ENCODE data around the gene SNX30.
"Not testable (repeated sequence)": the region's sequence is repeated elsewhere in the genome, so short reads cannot be mapped to it uniquely, and the experiment has no call there.

The SNX30 gene, protein sequence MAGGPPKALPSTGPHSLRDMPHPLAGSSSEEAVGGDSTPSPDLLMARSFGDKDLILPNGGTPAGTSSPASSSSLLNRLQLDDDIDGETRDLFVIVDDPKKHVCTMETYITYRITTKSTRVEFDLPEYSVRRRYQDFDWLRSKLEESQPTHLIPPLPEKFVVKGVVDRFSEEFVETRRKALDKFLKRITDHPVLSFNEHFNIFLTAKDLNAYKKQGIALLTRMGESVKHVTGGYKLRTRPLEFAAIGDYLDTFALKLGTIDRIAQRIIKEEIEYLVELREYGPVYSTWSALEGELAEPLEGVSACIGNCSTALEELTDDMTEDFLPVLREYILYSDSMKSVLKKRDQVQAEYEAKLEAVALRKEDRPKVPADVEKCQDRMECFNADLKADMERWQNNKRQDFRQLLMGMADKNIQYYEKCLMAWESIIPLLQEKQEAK

GRCh38 chr9:112750016-112750763 is at the start of gene SNX30:
Gene SNX30, plus strand, starts transcription at chr9:112750760. Its CDS starts 242 bp downstream, at chr9:112751002.
- peak within 1 kb of the TSS; percentile 69; the same call in 1 of the 2 replicates for H3K4me3 ChIP-seq (ENCODE audit: low read length)
- TF ChIP-seq ZNF274 (IDR thresholded peaks at IDR 0.05; ENCODE audit: low read depth, low read length), result no peak

- no peak overlapping the region for H3K4me3 ChIP-seq (ENCODE audit: low read length)
- no peak for TF ChIP-seq ZNF274 (IDR thresholded peaks at IDR 0.05; ENCODE audit: low read depth, low read length)
Observed at GRCh38 chr9:112703304-112703703, 47.3 kb upstream of the SNX30 start.

DNA sequence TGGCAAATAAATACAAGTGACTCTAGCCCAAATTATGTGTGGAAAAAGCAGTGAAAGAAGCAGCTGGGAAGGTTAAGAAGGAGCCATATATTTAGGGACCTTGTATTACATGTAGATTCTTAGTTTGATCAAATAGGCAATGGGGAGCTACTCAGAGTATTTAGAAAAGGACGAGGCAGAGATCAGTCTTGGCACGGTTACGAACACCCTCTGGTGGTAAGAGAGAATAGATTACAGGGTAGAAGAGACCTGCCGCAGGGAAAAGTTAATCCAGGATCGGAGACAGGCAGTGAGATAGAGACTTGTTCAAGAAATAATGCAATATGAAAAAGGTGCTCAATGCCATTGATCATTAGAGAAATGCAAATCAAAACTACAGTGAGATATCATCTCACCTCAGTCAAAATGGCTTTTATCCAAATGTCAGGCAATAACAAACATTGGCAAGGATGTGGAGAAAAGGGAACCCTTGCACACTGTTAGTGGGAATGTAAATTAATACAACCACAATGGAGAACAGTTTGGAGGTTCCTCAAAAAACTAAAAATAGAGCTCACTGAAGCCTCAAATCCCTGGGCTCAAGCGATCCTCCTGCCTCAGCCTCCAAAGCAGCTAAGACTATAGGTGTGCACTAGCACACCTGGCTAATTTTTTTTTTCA is 44.7 kb upstream of the SNX30 start:
- no peak for TF ChIP-seq ZNF274 (IDR thresholded peaks at IDR 0.05; ENCODE audit: low read depth, low read length)
- H3K4me3 ChIP-seq (ENCODE audit: low read length), result no peak overlapping the region

GRCh38 chr9:112711050-112711689 is 39.4 kb upstream of the SNX30 start:
- TF ChIP-seq ZNF274 (IDR thresholded peaks at IDR 0.05; ENCODE audit: low read depth, low read length), result no peak
- H3K4me3 ChIP-seq (ENCODE audit: low read length), result no peak overlapping the region

DNA sequence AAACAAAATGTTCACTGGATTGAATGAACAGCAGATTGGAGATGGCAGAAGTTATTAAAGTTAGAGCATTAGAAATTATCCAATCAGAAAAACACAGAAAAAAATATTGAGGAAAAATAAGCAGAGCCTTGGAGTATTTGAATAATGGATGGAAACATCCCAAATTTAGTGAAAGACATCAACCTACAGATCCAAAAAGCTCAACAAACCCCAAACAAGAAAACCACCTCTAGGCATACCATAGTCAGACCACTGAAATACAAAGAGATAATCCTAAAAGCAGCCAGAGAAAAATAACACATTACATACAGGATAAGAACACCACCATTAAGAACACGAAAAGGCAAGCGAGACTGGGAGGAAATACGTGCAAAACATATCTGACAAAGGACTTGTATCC is 37.9 kb upstream of the SNX30 start:
- no peak for TF ChIP-seq ZNF274 (IDR thresholded peaks at IDR 0.05; ENCODE audit: low read depth, low read length)
- no peak overlapping the region for H3K4me3 ChIP-seq (ENCODE audit: low read length)

- no peak for TF ChIP-seq ZNF274 (IDR thresholded peaks at IDR 0.05; ENCODE audit: low read depth, low read length)
Observed at GRCh38 chr9:112717661-112718331, 32.8 kb upstream of the SNX30 start, which contains the start of gene INIP. Gene INIP, minus strand, starts transcription at chr9:112718117. Its CDS starts 1,632 bp downstream, at chr9:112716485.

DNA sequence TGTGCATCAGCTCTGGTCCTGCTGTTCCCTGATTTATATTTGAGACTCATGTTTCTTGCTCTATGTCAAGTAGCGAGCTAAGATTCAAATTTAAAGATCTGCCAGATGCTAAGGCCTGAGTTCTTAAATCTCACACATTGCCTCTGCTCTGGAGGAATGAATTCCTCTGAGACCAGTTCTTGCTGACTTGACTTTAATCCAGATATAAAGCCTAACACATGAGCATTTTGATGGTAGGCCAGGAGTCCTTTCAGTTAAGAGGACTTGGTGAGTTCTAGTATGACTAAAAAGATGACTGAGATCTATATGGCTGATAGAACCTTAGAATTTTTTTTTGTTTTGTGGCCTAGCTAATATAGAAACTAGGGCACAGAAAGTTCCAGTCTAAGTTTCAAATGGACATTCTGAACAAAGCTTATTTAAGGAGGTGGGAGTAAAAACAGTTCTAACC is 31.3 kb upstream of the SNX30 start:
- H3K4me3 ChIP-seq (ENCODE audit: low read length), result no peak overlapping the region

More at GRCh38 chr9:112717661-112718331, 32.8 kb upstream of the SNX30 start, which contains the start of gene INIP:
- peak within 1 kb of the TSS; percentile 65 for H3K4me3 ChIP-seq (ENCODE audit: low read length)

GRCh38 chr9:112719696-112720095 is 30.9 kb upstream of the SNX30 start:
- no peak overlapping the region for H3K4me3 ChIP-seq (ENCODE audit: low read length)
- no peak for TF ChIP-seq ZNF274 (IDR thresholded peaks at IDR 0.05; ENCODE audit: low read depth, low read length)

More for the DNA sequence above, 31.3 kb upstream of the SNX30 start:
- no peak for TF ChIP-seq ZNF274 (IDR thresholded peaks at IDR 0.05; ENCODE audit: low read depth, low read length)

GRCh38 chr9:112720113-112720780 is 30.3 kb upstream of the SNX30 start:
- no peak for TF ChIP-seq ZNF274 (IDR thresholded peaks at IDR 0.05; ENCODE audit: low read depth, low read length)

GRCh38 chr9:112722749-112723148 is 27.8 kb upstream of the SNX30 start:
- H3K4me3 ChIP-seq (ENCODE audit: low read length), result not testable (repeated sequence)

More at GRCh38 chr9:112720113-112720780, 30.3 kb upstream of the SNX30 start:
- H3K4me3 ChIP-seq (ENCODE audit: low read length), result no peak overlapping the region

DNA sequence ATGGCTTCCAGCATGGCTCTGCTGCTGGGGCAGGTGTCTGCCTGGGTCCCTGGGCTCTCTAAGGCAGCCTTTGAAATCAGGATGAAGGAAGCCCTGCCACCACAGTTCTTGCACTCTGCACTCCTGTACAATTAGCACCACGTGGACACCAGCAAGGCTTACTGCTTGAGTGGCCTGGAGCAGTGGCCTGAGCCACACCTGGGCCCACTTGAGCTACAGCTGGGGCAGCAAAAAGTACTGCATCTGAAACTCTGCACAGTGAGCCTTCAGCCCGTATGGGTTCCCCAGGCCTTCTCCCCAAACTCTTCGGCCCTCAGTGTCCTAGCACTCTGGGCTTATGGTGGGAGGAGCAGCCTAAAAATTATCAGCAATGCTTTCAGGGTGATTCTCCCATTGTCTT is 24.6 kb upstream of the SNX30 start:
- H3K4me3 ChIP-seq (ENCODE audit: low read length), result no peak overlapping the region
- no peak for TF ChIP-seq ZNF274 (IDR thresholded peaks at IDR 0.05; ENCODE audit: low read depth, low read length)

DNA sequence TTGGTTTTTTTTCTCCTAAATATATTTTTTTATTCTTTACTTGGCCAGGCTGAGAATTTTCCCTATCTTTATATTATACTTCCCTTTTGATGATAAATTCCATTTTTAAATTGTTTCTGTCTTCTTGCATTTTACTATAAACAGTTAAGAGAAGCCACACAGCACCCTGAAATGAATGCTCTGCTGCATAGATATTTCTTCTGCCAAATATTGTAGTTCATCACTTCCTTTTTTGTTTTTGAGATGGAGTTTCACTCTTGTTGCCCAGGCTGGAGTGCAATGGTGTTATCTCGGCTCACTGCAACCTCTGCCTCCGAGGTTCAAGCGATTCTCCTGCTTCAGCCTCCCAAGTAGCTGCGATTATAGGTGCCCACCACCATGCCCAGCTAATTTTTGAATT is 24.1 kb upstream of the SNX30 start:
- H3K4me3 ChIP-seq (ENCODE audit: low read length), result no peak overlapping the region
- TF ChIP-seq ZNF274 (IDR thresholded peaks at IDR 0.05; ENCODE audit: low read depth, low read length), result no peak

- TF ChIP-seq ZNF274 (IDR thresholded peaks at IDR 0.05; ENCODE audit: low read depth, low read length), result no peak
- no peak overlapping the region for H3K4me3 ChIP-seq (ENCODE audit: low read length)
Observed at GRCh38 chr9:112728401-112728800, 22.2 kb upstream of the SNX30 start.
